H9 (cell line): Measurements from ENCODE around the gene DAB1. TPM values are rescaled to one million over a fixed set of nuclear protein-coding genes. Genes with fewer than 3 reads are reported as not detected.

Experiments used
- DNase-seq: peaks from one replicate; pipeline ENCODE4 v3.0.0-alpha.2; 2017
- H2AFZ ChIP-seq: one replicate; pipeline ENCODE4 v1.6.1; 2013; ENCODE audit warnings: mild to moderate bottlenecking, low read length, control low read depth, moderate library complexity
- H2AK5ac ChIP-seq: 2 replicates; pipeline ENCODE4 v1.6.1; 2013; ENCODE audit warnings: low read length, control low read depth, mixed read lengths; ENCODE audit not compliant: insufficient read length
- H2BK120ac ChIP-seq: one replicate; pipeline ENCODE4 v1.6.1; 2013; ENCODE audit warnings: low read depth, mild to moderate bottlenecking, low read length, control low read depth, inconsistent platforms; ENCODE audit not compliant: poor library complexity, severe bottlenecking
- H2BK12ac ChIP-seq: 2 replicates; pipeline ENCODE4 v1.6.1; 2013; ENCODE audit warnings: low read length, control low read depth, mixed read lengths, low read depth; ENCODE audit not compliant: insufficient read length
- H2BK15ac ChIP-seq: 2 replicates; pipeline ENCODE4 v1.6.1; 2013; ENCODE audit warnings: low read depth, low read length, control low read depth
- H2BK20ac ChIP-seq: one replicate; pipeline ENCODE4 v1.6.1; 2013; ENCODE audit warnings: low read depth, mild to moderate bottlenecking, low read length, control low read depth, inconsistent platforms; ENCODE audit not compliant: poor library complexity, severe bottlenecking
- H2BK5ac ChIP-seq: 2 replicates; pipeline ENCODE4 v1.6.1; 2013; ENCODE audit warnings: low read length, control low read depth, mixed read lengths; ENCODE audit not compliant: insufficient read length
- H3K14ac ChIP-seq: 2 replicates; pipeline ENCODE4 v1.6.1; 2013; ENCODE audit warnings: low read length, control low read depth; ENCODE audit not compliant: insufficient read depth
- H3K18ac ChIP-seq: 2 replicates; pipeline ENCODE4 v1.6.1; 2013; ENCODE audit warnings: low read depth, mild to moderate bottlenecking, mixed read lengths, low read length, control low read depth; ENCODE audit not compliant: insufficient read length
- H3K23ac ChIP-seq: 2 replicates; pipeline ENCODE4 v1.6.1; 2013; ENCODE audit warnings: low read length, control low read depth, mixed read lengths, low read depth; ENCODE audit not compliant: insufficient read length
- H3K23me2 ChIP-seq: 2 replicates; pipeline ENCODE4 v1.6.1; 2013; ENCODE audit warnings: low read depth, mild to moderate bottlenecking, mixed read lengths, low read length, control low read depth; ENCODE audit not compliant: insufficient read length, poor library complexity, severe bottlenecking
- H3K27ac ChIP-seq: 2 replicates; pipeline ENCODE4 v1.5.1; 2013; ENCODE audit warnings: low read length, control low read depth, mixed read lengths, low read depth; ENCODE audit not compliant: insufficient read length
- H3K27me3 ChIP-seq: 2 replicates; pipeline ENCODE4 v1.6.1; 2013; ENCODE audit warnings: low read length, control low read depth, inconsistent platforms; ENCODE audit not compliant: insufficient read depth
- H3K4ac ChIP-seq: 2 replicates; pipeline ENCODE4 v1.6.1; 2013; ENCODE audit warnings: low read depth, mild to moderate bottlenecking, control low read depth, inconsistent platforms, low read length, moderate library complexity
- H3K4me1 ChIP-seq: 2 replicates; pipeline ENCODE4 v1.6.1; 2013; ENCODE audit warnings: low read length, control low read depth, inconsistent platforms; ENCODE audit not compliant: insufficient read depth
- H3K4me2 ChIP-seq: 2 replicates; pipeline ENCODE4 v1.6.1; 2013; ENCODE audit warnings: low read length, control low read depth, mixed read lengths; ENCODE audit not compliant: insufficient read length, insufficient read depth
- H3K56ac ChIP-seq: 2 replicates; pipeline ENCODE4 v1.6.1; 2013; ENCODE audit warnings: low read depth, mild to moderate bottlenecking, mixed read lengths, low read length, control low read depth; ENCODE audit not compliant: insufficient read length
- H3K79me1 ChIP-seq: 2 replicates; pipeline ENCODE4 v1.6.1; 2013; ENCODE audit warnings: low read depth, mild to moderate bottlenecking, moderate library complexity, low read length, control low read depth, inconsistent platforms; ENCODE audit not compliant: insufficient read depth, poor library complexity, severe bottlenecking
- H3K79me2 ChIP-seq: 2 replicates; pipeline ENCODE4 v1.6.1; 2013; ENCODE audit warnings: low read length, control low read depth, inconsistent platforms; ENCODE audit not compliant: insufficient read depth
- H3K9ac ChIP-seq: 2 replicates; pipeline ENCODE4 v1.6.1; 2013; ENCODE audit warnings: low read length, control low read depth, mixed read lengths; ENCODE audit not compliant: insufficient read length; ENCODE audit errors: extremely low read depth
- H3K9me3 ChIP-seq: one replicate; pipeline ENCODE4 v1.6.1; 2013; ENCODE audit warnings: low read depth, low read length, inconsistent platforms; ENCODE audit not compliant: control insufficient read depth
- H3T11ph ChIP-seq: one replicate; pipeline ENCODE4 v1.6.1; 2013; ENCODE audit warnings: mild to moderate bottlenecking, low read length, control low read depth, inconsistent platforms
- H4K20me1 ChIP-seq: one replicate; pipeline ENCODE4 v1.6.1; 2013; ENCODE audit not compliant: control insufficient read depth, insufficient read length, insufficient read depth
- H4K5ac ChIP-seq: 2 replicates; pipeline ENCODE4 v1.6.1; 2013; ENCODE audit warnings: low read depth, mild to moderate bottlenecking, mixed read lengths, low read length, control low read depth; ENCODE audit not compliant: insufficient read length
- H4K8ac ChIP-seq: replicated peaks from 2 replicates; pipeline ENCODE4 v1.6.1; 2013; ENCODE audit warnings: low read length, control low read depth, mixed read lengths, low read depth; ENCODE audit not compliant: insufficient read length
- H4K91ac ChIP-seq: 2 replicates; pipeline ENCODE4 v1.6.1; 2013; ENCODE audit warnings: low read depth, mild to moderate bottlenecking, moderate library complexity, mixed read lengths, low read length, control low read depth; ENCODE audit not compliant: insufficient read length
- H3K27ac Mint-ChIP-seq, 3 experiments: 2 replicates in 2 of 3; 3 replicates in 1 of 3; pipeline ENCODE4 v1.8.0; 2020 to 2021; ENCODE audit warnings: mixed read lengths in 3 of 3, mild to moderate bottlenecking in 1 of 3, moderate library complexity in 1 of 3
- H3K27me3 Mint-ChIP-seq: 2 replicates; pipeline ENCODE4 v1.8.0; 2021; ENCODE audit warnings: low read depth, mild to moderate bottlenecking, moderate library complexity, mixed read lengths
- H3K36me3 Mint-ChIP-seq, 3 experiments: 2 replicates in 2 of 3; 3 replicates in 1 of 3; pipeline ENCODE4 v1.8.0; 2020 to 2021; ENCODE audit warnings: low read depth in 3 of 3, mixed read lengths in 3 of 3; ENCODE audit not compliant: insufficient read depth in 1 of 3
- H3K4me1 Mint-ChIP-seq, 2 experiments: 2 replicates each; pipeline ENCODE4 v1.8.0; 2020; ENCODE audit warnings: mixed read lengths in 2 of 2
- H3K4me3 Mint-ChIP-seq, 2 experiments: 2 replicates in 1 of 2; 3 replicates in 1 of 2; pipeline ENCODE4 v1.8.0; 2020 to 2021; ENCODE audit warnings: mild to moderate bottlenecking in 2 of 2, mixed read lengths in 2 of 2, moderate library complexity in 1 of 2
- H3K9me3 Mint-ChIP-seq, 2 experiments: 2 replicates in 1 of 2; 3 replicates in 1 of 2; pipeline ENCODE4 v1.8.0; 2020; ENCODE audit warnings: mild to moderate bottlenecking in 2 of 2, mixed read lengths in 2 of 2, moderate library complexity in 1 of 2
- CTCF ChIP-seq: fragments of 200-600 bp; sonication (generic); conservative IDR thresholded peaks from 3 replicates; pipeline ENCODE4 v1.8.0; 2021; ENCODE audit warnings: antibody characterized with exemption, mild to moderate bottlenecking
- WGBS: extraction: QIAGEN DNeasy Blood & Tissue Kit; methylation state at CpG from one replicate; pipeline ENCODE4 v1.1.7; 2013; ENCODE audit warnings: missing lambda C conversion rate, low lambda C conversion rate, mixed read lengths; ENCODE audit not compliant: insufficient read length; ENCODE audit errors: extremely low coverage; 5-methylcytosine and 5-hydroxymethylcytosine counted together
- total RNA-seq: library from RNA; stranded (reverse); gene quantifications from 2 replicates; pipeline ENCODE4 v1.2.1, GENCODE V29; 2021

Gene DAB1
- total RNA-seq, 1 experiment from 2014 or later: 9.3 TPM

- no peaks in the 10 kb centered on the region for H3K79me1 ChIP-seq
- no peak overlapping the region for H3K27ac Mint-ChIP-seq
Observed at GRCh38 chr1:57137980-57138379, 285.9 kb downstream of the DAB1 start.

More at GRCh38 chr1:57137980-57138379, 285.9 kb downstream of the DAB1 start:
- H3K4ac ChIP-seq: no peak overlapping the region
- H3K23me2 ChIP-seq: no peaks in the 10 kb centered on the region
- no peak overlapping the region for H2BK20ac ChIP-seq
- H3K4me3 Mint-ChIP-seq: no peak overlapping the region
- H3K56ac ChIP-seq: no peak overlapping the region
- TF ChIP-seq CTCF: no peak
- peaks cover 0 to 5% of the 10 kb centered on the region in 2 experiments; a peak in 2 of 4 replicates for H3K4me1 Mint-ChIP-seq
- no peak overlapping the region for H3K18ac ChIP-seq
- H4K91ac ChIP-seq: no peak overlapping the region
- no peak overlapping the region for H2BK120ac ChIP-seq
- no peaks in the 10 kb centered on the region for H3K36me3 Mint-ChIP-seq
- H4K20me1 ChIP-seq: no peaks in the 10 kb centered on the region
- no peak overlapping the region for H3K4me2 ChIP-seq
- H3T11ph ChIP-seq: no peak overlapping the region
- no peak overlapping the region for H3K23ac ChIP-seq
- H2BK15ac ChIP-seq: no peak overlapping the region
- no peak overlapping the region for H3K9ac ChIP-seq
- no peak overlapping the region for H4K8ac ChIP-seq
- no peak for DNase-seq
- H3K79me2 ChIP-seq: no peaks in the 10 kb centered on the region
- H3K27me3 Mint-ChIP-seq: peaks cover 2% of the 10 kb centered on the region; the same call in 1 of the 2 replicates
- no CpG with 5 or more reads among the region's 2 CpGs for WGBS
- no peak overlapping the region for H3K27ac ChIP-seq
- no peaks in the 10 kb centered on the region for H3K4me1 ChIP-seq
- H3K27me3 ChIP-seq: no peaks in the 10 kb centered on the region
- H3K14ac ChIP-seq: no peak overlapping the region
- no peak overlapping the region for H2BK12ac ChIP-seq
- H2BK5ac ChIP-seq: no peak overlapping the region
- H2AFZ ChIP-seq: no peak overlapping the region
- H3K9me3 ChIP-seq: no peaks in the 10 kb centered on the region
- no peak overlapping the region for H2AK5ac ChIP-seq
- no peaks in the 10 kb centered on the region for H3K9me3 Mint-ChIP-seq
- H4K5ac ChIP-seq: no peak overlapping the region
